GM21390 (cell line): ENCODE measurements around the gene CABLES1.
"Not testable (repeated sequence)": the region's sequence is repeated elsewhere in the genome, so short reads cannot be mapped to it uniquely, and the experiment has no call there.

Source experiments
- ATAC-seq: cut with Tn5 transposase; IDR thresholded peaks from one replicate; pipeline ENCODE4 v1.9.1; 2021; ENCODE audit not compliant: unreplicated experiment

The CABLES1 gene

GRCh38 chr18:23281626-23282436 is 146.5 kb downstream of the CABLES1 start:
- no peak for ATAC-seq

GRCh38 chr18:23282437-23282781 is 147.1 kb downstream of the CABLES1 start:
- ATAC-seq: no peak

DNA sequence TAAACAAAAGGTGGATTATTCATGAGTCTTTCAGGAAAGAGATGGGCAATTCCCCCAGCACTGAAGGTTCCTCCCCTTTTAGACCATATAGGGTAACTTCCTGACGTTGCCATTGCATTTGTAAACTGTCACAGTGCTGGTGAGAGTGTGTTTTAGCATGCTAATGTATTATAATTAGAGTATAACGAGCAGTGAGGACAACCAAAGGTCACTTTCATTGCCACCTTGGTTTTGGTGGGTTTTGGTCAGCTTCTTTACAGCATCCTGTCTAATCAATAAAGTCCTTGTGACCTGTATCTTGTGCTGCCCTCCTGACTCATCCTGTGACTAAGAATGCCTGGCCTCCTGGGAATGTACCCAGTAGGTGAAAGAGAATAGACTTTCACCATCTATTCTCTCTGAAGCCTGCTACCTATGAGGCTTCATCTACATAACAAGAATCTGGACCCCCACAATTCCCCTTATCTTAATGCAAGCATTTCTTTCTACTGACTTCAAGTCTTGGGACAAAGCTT is 148.7 kb downstream of the CABLES1 start:
- peak; percentile 82 for ATAC-seq

DNA sequence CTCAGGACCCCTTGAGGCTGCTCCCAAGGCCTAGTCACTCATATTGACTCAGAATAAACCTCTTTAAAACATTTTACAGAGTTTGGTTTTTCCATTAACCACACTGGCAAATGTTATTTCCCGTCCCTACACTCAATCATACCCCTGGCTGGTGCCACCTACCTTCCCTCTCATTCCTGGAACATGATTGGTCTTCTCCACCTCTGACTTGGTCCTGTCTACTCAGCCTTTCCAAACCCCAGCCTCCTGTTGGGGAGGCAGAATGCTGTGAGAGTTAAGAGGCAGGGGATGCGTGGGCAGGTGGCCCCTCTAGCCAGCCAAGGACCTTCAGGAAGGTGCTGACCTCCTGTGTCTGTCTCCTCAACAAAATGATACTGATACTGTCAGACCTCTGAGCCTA is 149.3 kb downstream of the CABLES1 start:
- no peak for ATAC-seq

GRCh38 chr18:23285581-23285980 is 150.3 kb downstream of the CABLES1 start:
- not testable (repeated sequence) for ATAC-seq

- no peak for ATAC-seq
Measured at GRCh38 chr18:23291456-23292205, 156.3 kb downstream of the CABLES1 start.

GRCh38 chr18:23300231-23300805 is 165.0 kb downstream of the CABLES1 start:
- ATAC-seq: no peak

DNA sequence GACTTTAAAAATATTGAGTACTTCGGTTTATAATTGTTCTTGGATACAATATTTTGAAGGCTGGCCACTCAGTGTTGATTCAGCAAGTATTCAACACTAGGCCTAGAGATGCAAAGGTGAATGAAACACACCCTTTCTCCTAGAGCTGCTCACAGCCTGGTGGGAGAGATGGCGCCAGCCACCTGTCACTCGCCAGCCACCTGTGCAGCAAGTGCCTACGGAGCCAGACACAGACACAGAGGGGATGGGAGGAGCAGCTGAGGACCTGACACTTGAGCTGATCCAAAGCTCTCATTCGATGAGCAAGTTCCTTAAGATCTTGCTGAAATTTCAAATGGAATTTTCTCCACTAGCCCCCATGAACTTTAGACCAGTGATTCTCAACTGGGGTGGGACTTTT is 166.7 kb downstream of the CABLES1 start:
- ATAC-seq: no peak

DNA sequence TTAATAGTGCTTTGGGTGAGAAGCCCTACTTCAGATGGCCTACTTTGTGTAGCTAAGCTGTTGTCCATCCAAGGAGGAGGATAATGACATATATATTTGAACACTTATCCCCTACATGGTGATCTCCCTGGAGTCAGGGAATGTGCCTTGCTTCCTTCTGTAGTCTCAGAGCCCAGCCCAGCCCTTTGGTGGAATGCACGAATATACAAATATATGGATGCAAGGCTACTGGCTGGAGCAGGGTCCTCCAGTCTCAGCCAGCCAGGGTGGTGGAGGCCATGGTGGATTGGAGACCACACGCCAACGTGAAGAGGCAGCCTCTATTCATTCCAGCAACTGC is 167.2 kb downstream of the CABLES1 start:
- no peak for ATAC-seq

DNA sequence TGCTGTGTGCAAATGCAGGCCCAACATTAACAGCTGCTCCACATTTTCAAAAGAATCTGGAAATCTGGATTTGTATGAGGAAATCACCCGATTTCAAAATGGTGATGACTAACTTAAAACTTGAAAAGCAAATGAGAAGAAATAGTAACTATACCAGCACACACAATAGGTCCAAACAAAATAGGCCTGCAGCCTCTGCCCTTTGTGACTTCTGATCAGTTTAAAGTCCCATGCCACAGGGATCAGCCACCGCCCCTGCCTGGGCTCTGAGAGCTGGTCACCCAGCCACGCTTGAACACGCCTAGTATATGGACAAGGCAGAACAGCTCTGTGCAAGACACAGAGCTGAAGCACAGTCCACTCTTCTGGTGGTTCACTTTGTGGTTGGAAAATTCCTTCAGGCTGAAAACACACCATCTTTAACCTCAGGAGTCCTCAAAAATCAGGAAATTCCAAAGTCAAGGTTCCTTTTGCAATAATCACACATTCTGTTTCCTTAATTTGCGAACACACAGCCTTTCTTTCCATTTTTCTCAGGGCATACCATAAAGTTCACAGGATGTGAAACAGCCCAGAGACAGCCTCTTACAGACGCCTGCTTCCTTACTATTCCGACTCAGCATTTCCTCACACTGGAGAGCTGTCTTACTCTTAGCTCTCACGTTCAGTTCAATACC is 167.7 kb downstream of the CABLES1 start:
- ATAC-seq: no peak

GRCh38 chr18:23306822-23307221 is 171.5 kb downstream of the CABLES1 start:
- peak; percentile 83 for ATAC-seq

- peak; percentile 53 for ATAC-seq
Measured at GRCh38 chr18:23307567-23308295, 172.4 kb downstream of the CABLES1 start.
